HL-60 (cell line): Measurements from ENCODE around the gene NOVA2.

Experiments used
- DNase-seq, 2 experiments: peaks; one replicate each; pipeline ENCODE4 v3.0.0-alpha.2; 2010 to 2020; ENCODE audit warnings: low read depth in 1 of 2, low spot score in 1 of 2
- H3K27ac ChIP-seq: fragments of 250-450 bp; sonication (Bioruptor Pico); replicated peaks from 2 replicates; pipeline ENCODE4 v1.5.1; 2020; ENCODE audit warnings: mild to moderate bottlenecking, moderate library complexity
- H3K27me3 ChIP-seq: fragments of 250-450 bp; sonication (Bioruptor Pico); 2 replicates; pipeline ENCODE4 v1.5.1; 2021; ENCODE audit warnings: mild to moderate bottlenecking, moderate library complexity; ENCODE audit not compliant: insufficient read depth, poor library complexity, severe bottlenecking
- H3K4me3 ChIP-seq: replicated peaks from 2 replicates; pipeline ENCODE4 v1.5.1; 2011; ENCODE audit warnings: mild to moderate bottlenecking, control low read depth, low read length; ENCODE audit not compliant: insufficient read depth
- CTCF ChIP-seq: IDR thresholded peaks from one replicate; pipeline ENCODE4 v1.5.1; 2011; ENCODE audit warnings: low read length, control low read depth, inconsistent platforms; ENCODE audit not compliant: insufficient read depth
- GABPA ChIP-seq: IDR thresholded peaks from 2 replicates; pipeline ENCODE4 v1.6.1; 2012; ENCODE audit warnings: low read depth
- POLR2AphosphoS5 ChIP-seq: IDR thresholded peaks from 2 replicates; pipeline ENCODE4 v1.6.1; 2012; ENCODE audit warnings: low read depth
- REST ChIP-seq: IDR thresholded peaks from 2 replicates; pipeline ENCODE4 v1.6.1; 2012; ENCODE audit warnings: low read depth; ENCODE audit not compliant: insufficient replicate concordance
- SPI1 ChIP-seq: IDR thresholded peaks from 2 replicates; pipeline ENCODE4 v1.6.1; 2012; ENCODE audit warnings: low read depth, mild to moderate bottlenecking, borderline replicate concordance

NOVA2 gene

DNA sequence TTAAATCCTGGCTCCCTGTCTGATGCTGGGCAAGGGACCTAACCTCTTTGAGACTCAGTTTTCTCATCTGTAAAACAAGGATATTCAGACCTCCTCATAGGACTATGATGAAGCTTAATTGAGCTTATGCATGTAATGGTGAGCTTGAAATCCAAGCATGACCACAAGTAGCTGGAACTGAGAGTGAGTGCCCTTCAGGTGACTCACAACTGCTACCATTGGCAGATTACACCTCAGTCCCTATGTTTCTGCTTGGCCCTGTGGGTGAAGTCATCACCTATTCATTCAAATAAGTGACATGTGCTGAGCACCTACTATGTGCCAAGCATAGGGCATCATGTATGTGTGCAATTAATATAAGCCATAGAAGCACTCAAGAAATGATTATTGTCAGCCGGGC, 25.7 kb downstream of the NOVA2 start:
- Histone ChIP-seq H3K27ac (no peak overlapping the region), H3K27me3 (no peaks in the 10 kb centered on the region), H3K4me3 (no peak overlapping the region)
- TF ChIP-seq POLR2AphosphoS5: no peak
- TF ChIP-seq SPI1: no peak
- TF ChIP-seq CTCF: no peak
- no peak for TF ChIP-seq REST
- TF ChIP-seq GABPA: no peak
- no peak for DNase-seq

GRCh38 chr19:45940515-45940805, 33.2 kb downstream of the NOVA2 start:
- H3K27ac ChIP-seq: no peak overlapping the region
- H3K4me3 ChIP-seq: no peak overlapping the region
- peaks cover 18% of the 10 kb centered on the region for H3K27me3 ChIP-seq
- TF ChIP-seq REST (no peak), GABPA (no peak), SPI1 (no peak), POLR2AphosphoS5 (no peak), CTCF (no peak)
- DNase-seq: no peak

- H3K27me3 ChIP-seq: peaks cover 18% of the 10 kb centered on the region
- H3K27ac ChIP-seq: no peak overlapping the region
- DNase-seq: no peak
- H3K4me3 ChIP-seq: no peak overlapping the region
- TF ChIP-seq SPI1: no peak
- no peak for TF ChIP-seq GABPA
- no peak for TF ChIP-seq POLR2AphosphoS5
- TF ChIP-seq CTCF: no peak
- no peak for TF ChIP-seq REST
Observed at GRCh38 chr19:45939792-45940514, 33.7 kb downstream of the NOVA2 start.
